Endothelial cell (in vitro differentiated cells): ENCODE measurements around the gene TREM2. TPM values are rescaled to one million over a fixed set of nuclear protein-coding genes. Genes with fewer than 3 reads are reported as not detected.
"Not testable (repeated sequence)": the region's sequence is repeated elsewhere in the genome, so short reads cannot be mapped to it uniquely, and the experiment has no call there.

Experiments used
- DNase-seq: peaks from one replicate; pipeline ENCODE4 v3.0.0; 2021; ENCODE audit warnings: low spot score
- H3K27ac Mint-ChIP-seq: one replicate; pipeline ENCODE4 v1.8.0; 2021; ENCODE audit warnings: mixed read lengths, inconsistent platforms; ENCODE audit not compliant: unreplicated experiment
- H3K27me3 Mint-ChIP-seq: one replicate; pipeline ENCODE4 v1.8.0; 2021; ENCODE audit warnings: mild to moderate bottlenecking, moderate library complexity, mixed read lengths, inconsistent platforms; ENCODE audit not compliant: unreplicated experiment
- H3K36me3 Mint-ChIP-seq: one replicate; pipeline ENCODE4 v1.8.0; 2021; ENCODE audit warnings: mild to moderate bottlenecking, low read depth, mixed read lengths, inconsistent platforms; ENCODE audit not compliant: unreplicated experiment
- H3K4me1 Mint-ChIP-seq: one replicate; pipeline ENCODE4 v1.8.0; 2021; ENCODE audit warnings: mild to moderate bottlenecking, mixed read lengths, inconsistent platforms; ENCODE audit not compliant: unreplicated experiment
- H3K4me3 Mint-ChIP-seq: one replicate; pipeline ENCODE4 v1.8.0; 2021; ENCODE audit warnings: mild to moderate bottlenecking, mixed read lengths, inconsistent platforms; ENCODE audit not compliant: unreplicated experiment
- H3K9me3 Mint-ChIP-seq: one replicate; pipeline ENCODE4 v1.8.0; 2021; ENCODE audit warnings: mixed read lengths, inconsistent platforms; ENCODE audit not compliant: unreplicated experiment
- total RNA-seq: library from RNA; stranded (reverse); fragmentation: NEBNext Ultra II Directional; extraction: Animal tissue kit (Norgen Biotek cat#: 25700); gene quantifications from one replicate; pipeline ENCODE4 v1.2.1, GENCODE V29; 2021; ENCODE audit not compliant: unreplicated experiment
- TF ChIP-seq, protein P1 (sequence below): fragments of 200-600 bp; sonication (generic); IDR thresholded peaks from one replicate; pipeline ENCODE4 v1.5.0; 2021; ENCODE audit warnings: antibody characterized with exemption; ENCODE audit not compliant: unreplicated experiment

Gene TREM2
- total RNA-seq, 1 donor from 2014 or later = not detected

GRCh38 chr6:41190791-41191190 is 27.9 kb upstream of the TREM2 start:
- no peak for DNase-seq
- peaks cover 4% of the 10 kb centered on the region for H3K27me3 Mint-ChIP-seq
- no peak overlapping the region for H3K27ac Mint-ChIP-seq
- H3K4me3 Mint-ChIP-seq = no peak overlapping the region
- TF ChIP-seq, protein P1, sequence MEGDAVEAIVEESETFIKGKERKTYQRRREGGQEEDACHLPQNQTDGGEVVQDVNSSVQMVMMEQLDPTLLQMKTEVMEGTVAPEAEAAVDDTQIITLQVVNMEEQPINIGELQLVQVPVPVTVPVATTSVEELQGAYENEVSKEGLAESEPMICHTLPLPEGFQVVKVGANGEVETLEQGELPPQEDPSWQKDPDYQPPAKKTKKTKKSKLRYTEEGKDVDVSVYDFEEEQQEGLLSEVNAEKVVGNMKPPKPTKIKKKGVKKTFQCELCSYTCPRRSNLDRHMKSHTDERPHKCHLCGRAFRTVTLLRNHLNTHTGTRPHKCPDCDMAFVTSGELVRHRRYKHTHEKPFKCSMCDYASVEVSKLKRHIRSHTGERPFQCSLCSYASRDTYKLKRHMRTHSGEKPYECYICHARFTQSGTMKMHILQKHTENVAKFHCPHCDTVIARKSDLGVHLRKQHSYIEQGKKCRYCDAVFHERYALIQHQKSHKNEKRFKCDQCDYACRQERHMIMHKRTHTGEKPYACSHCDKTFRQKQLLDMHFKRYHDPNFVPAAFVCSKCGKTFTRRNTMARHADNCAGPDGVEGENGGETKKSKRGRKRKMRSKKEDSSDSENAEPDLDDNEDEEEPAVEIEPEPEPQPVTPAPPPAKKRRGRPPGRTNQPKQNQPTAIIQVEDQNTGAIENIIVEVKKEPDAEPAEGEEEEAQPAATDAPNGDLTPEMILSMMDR = no peak
- H3K9me3 Mint-ChIP-seq = no peaks in the 10 kb centered on the region
- H3K4me1 Mint-ChIP-seq = peaks cover 11% of the 10 kb centered on the region
- peaks cover 4% of the 10 kb centered on the region for H3K36me3 Mint-ChIP-seq

- Mint-ChIP-seq H3K36me3 (peaks cover 3% of the 10 kb centered on the region), H3K4me1 (peaks cover 12% of the 10 kb centered on the region), H3K9me3 (no peaks in the 10 kb centered on the region), H3K27me3 (peaks cover 4% of the 10 kb centered on the region), H3K27ac (no peak overlapping the region), H3K4me3 (no peak overlapping the region)
- DNase-seq = no peak
- TF ChIP-seq, protein P1 = no peak
These were observed 27.1 kb upstream of the TREM2 start for GRCh38 chr6:41189967-41190366.

- not testable (repeated sequence) for DNase-seq, H3K36me3 Mint-ChIP-seq, H3K4me3 Mint-ChIP-seq, H3K9me3 Mint-ChIP-seq, H3K27me3 Mint-ChIP-seq, H3K27ac Mint-ChIP-seq
- H3K4me1 Mint-ChIP-seq = peaks cover 12% of the 10 kb centered on the region
These were observed 26.1 kb upstream of the TREM2 start for GRCh38 chr6:41189046-41189445.

DNA sequence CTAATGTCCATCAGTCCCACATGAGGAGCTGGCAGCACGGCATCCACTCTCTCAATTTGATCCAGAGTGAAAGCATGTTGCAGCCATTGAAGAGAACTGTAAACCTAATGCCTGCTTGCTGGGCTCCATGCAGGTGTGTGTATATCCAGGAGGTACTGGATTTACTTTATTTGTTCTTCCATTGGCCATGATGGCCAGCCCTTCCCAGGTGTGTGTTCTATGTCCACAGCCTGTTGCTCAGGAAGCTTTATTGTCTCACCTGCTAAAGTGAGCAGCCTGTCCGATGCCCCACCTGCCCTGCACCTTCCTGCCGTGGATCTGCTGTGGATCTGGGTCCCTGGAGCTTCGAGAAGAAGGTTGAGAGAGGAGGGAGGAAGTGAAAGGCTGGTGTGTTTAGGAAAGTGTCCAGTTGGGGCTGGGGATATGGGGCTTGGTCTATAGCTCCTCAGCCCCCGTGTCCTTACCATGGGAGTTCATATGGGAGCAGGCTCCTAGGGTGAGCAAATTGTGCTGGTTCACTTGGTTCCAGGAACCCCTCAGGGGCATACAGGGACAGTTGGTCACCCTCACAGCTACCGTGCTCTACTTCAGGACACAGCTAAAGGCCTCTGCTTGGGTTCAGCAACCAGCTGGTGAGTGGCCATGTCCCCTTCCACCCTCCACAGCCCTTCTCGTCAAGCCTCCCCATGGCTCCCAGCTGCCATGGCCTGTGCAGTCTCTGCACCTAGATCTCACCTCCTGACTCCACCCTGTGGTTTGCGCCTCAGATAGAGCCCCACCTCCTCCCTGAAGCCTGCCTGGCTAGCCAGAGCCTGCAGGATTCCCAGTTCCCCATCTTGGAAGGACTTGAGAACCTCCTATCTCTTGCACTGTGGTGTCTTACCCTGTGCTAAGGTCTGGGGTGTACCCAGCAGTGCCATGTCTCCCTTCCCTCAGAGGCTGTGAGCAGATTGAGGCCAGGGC is 25.3 kb upstream of the TREM2 start:
- peaks cover 2% of the 10 kb centered on the region for H3K27me3 Mint-ChIP-seq
- H3K4me3 Mint-ChIP-seq = no peak overlapping the region
- H3K4me1 Mint-ChIP-seq = peaks cover 12% of the 10 kb centered on the region
- no peaks in the 10 kb centered on the region for H3K36me3 Mint-ChIP-seq
- no peaks in the 10 kb centered on the region for H3K9me3 Mint-ChIP-seq
- no peak for DNase-seq
- H3K27ac Mint-ChIP-seq = no peak overlapping the region
- TF ChIP-seq, protein P1 = no peak

DNA sequence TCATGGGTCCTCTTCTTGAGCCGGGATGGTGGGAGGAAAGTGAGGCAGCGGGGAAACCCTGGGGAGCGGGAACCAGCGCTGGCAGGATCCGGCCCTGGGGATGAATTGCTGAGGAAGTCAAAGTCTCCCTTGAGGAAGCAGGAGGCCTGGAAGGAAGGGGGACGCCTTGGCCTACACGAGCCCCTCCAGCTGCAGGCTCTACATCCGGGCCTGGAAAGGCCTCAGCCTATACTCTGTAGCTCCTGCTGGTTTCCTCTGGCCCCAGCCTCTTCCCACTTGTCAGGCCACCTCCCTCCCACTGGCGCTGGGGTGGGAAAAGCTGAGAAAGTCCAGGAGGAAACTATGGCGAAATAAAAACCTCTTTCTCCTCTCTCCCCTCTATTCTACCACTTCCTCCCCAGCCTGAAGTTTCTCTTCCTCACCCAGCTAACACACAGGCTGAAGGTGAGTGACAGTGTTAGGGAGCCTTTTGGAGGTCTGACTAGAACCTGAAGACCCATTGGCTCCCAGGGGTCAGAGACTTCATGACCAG is 23.2 kb upstream of the TREM2 start:
- TF ChIP-seq, protein P1 = no peak
- Mint-ChIP-seq H3K4me3 (no peak overlapping the region), H3K4me1 (peaks cover 12% of the 10 kb centered on the region), H3K9me3 (no peaks in the 10 kb centered on the region), H3K36me3 (no peaks in the 10 kb centered on the region), H3K27ac (peak overlapping the region; percentile 58), H3K27me3 (no peaks in the 10 kb centered on the region)
- DNase-seq = peak; percentile 22
